Stimulated activated CD8-positive, alpha-beta memory T cell treated with anti-CD3 and anti-CD28 coated beads, Interleukin-15, amount 100 ng/mL, for 48 hours (primary cell): ENCODE data around the gene DCTN2.
"Not testable (repeated sequence)": the region's sequence is repeated elsewhere in the genome, so short reads cannot be mapped to it uniquely, and the experiment has no call there.

Experiments used
- DNase-seq, 2 donors: peaks; one replicate each; pipeline ENCODE4 v3.0.0-alpha.2; 2020; ENCODE audit warnings: low read depth in 2 of 2

DCTN2 gene

GRCh38 chr12:57546438-57547287 is at the start of gene DCTN2:
DCTN2 (minus strand) TSS chr12:57547192; CDS start chr12:57547063, 129 bp downstream.
- peak; percentile 92 to 93 for DNase-seq

GRCh38 chr12:57593187-57593586 is 46.2 kb upstream of the DCTN2 start:
- DNase-seq: no peak

- no peak for DNase-seq
Observed at GRCh38 chr12:57592551-57593165, 45.7 kb upstream of the DCTN2 start.

GRCh38 chr12:57591782-57592325 is 44.9 kb upstream of the DCTN2 start:
- no peak for DNase-seq

- peak; percentile 78 to 83 for DNase-seq
Observed at GRCh38 chr12:57590864-57591781, 44.1 kb upstream of the DCTN2 start, which contains the start of gene PIP4K2C. PIP4K2C (plus strand) TSS chr12:57591192; CDS start chr12:57591290, 98 bp downstream.

GRCh38 chr12:57590479-57590863 is 43.5 kb upstream of the DCTN2 start:
- no peak for DNase-seq

- not testable (repeated sequence) for DNase-seq
Observed at GRCh38 chr12:57588951-57589610, 42.1 kb upstream of the DCTN2 start.

GRCh38 chr12:57586832-57587429 is 39.9 kb upstream of the DCTN2 start:
- no peak for DNase-seq

GRCh38 chr12:57586128-57586527 is 39.1 kb upstream of the DCTN2 start:
- no peak for DNase-seq

- DNase-seq: no peak
Observed at GRCh38 chr12:57585156-57585555, 38.2 kb upstream of the DCTN2 start.

GRCh38 chr12:57584690-57585089 is 37.7 kb upstream of the DCTN2 start:
- no peak for DNase-seq

- no peak for DNase-seq
Observed at GRCh38 chr12:57584050-57584449, 37.1 kb upstream of the DCTN2 start.

GRCh38 chr12:57583008-57583831 is 36.2 kb upstream of the DCTN2 start:
- peak; percentile 45 to 48 for DNase-seq

GRCh38 chr12:57582440-57582839 is 35.4 kb upstream of the DCTN2 start:
- no peak for DNase-seq

GRCh38 chr12:57581802-57582201 is 34.8 kb upstream of the DCTN2 start:
- DNase-seq: no peak

GRCh38 chr12:57580466-57580795 is 33.4 kb upstream of the DCTN2 start:
- DNase-seq: no peak

- DNase-seq: no peak
Observed at GRCh38 chr12:57579677-57580465, 32.9 kb upstream of the DCTN2 start.

GRCh38 chr12:57579011-57579410 is 32.0 kb upstream of the DCTN2 start:
- no peak for DNase-seq
